ENCODE results near the gene DPF3. TPM values are rescaled to one million over a fixed set of nuclear protein-coding genes. Genes with fewer than 3 reads are reported as not detected.

DPF3 gene
- total and polyA plus RNA-seq, 2 donors from 2014 or later = 2.3 to 2.8 TPM

DNA sequence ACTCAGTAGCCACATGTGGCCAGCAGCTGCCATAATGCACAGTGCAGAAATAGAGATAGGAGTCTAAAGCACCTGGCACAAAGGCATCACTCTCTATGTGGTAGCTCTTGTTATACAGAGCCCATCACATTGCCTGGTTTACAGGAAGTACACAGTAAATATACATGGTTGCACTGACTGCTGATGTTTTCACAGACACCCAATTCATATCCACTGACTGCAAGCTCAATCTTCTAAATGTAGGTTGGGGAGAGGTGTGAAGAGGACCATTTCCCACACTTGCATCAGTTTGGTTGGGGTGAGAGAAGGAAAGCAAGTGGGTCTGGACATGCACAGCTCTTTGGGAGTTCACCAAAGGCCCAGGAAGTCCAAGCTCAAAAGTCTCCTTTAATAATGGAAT, 172.8 kb downstream of the DPF3 start:
- H3K27me3 ChIP-seq (ENCODE audit: control insufficient read depth, insufficient read depth, low read length) = no peaks in the 10 kb centered on the region
- no peaks in the 10 kb centered on the region for H3K9me3 ChIP-seq (ENCODE audit: control insufficient read depth in 2 of 3, insufficient read depth in 1 of 3, low read length in 3 of 3)
- H3K36me3 ChIP-seq (ENCODE audit: control insufficient read depth in 2 of 3, insufficient read depth in 3 of 3, low read length in 3 of 3) = no peaks in the 10 kb centered on the region
- H3K4me1 ChIP-seq (ENCODE audit: control insufficient read depth in 2 of 3, insufficient read depth in 2 of 3, low read depth in 1 of 3, low read length in 3 of 3) = peaks cover 0 to 6% (median 3%) of the 10 kb centered on the region in 3 donors
- TF ChIP-seq CTCF (IDR thresholded peaks at IDR 0.05; ENCODE audit: borderline replicate concordance, extremely low read depth, insufficient read depth) = no peak
- FAIRE-seq = no peak
- no peak overlapping the region for H3K9ac ChIP-seq (ENCODE audit: low read length in 3 of 3)
- intact Hi-C loops (cut with DNase I) = no loop called here
- no peak overlapping the region for H3K27ac ChIP-seq (ENCODE audit: low read depth in 2 of 2, low read length in 2 of 2)
- DNase-seq = no peak
- peak overlapping the region in 1 of 3 donors; percentile 49 for H3K4me3 ChIP-seq (ENCODE audit: low read length in 3 of 3)

- Histone ChIP-seq H3K4me1 (ENCODE audit: control insufficient read depth in 2 of 3, insufficient read depth in 2 of 3, low read depth in 1 of 3, low read length in 3 of 3) (peaks cover 0 to 16% (median 15%) of the 10 kb centered on the region in 3 donors), H3K27me3 (ENCODE audit: control insufficient read depth, insufficient read depth, low read length) (no peaks in the 10 kb centered on the region), H3K4me3 (ENCODE audit: low read length in 3 of 3) (no peak overlapping the region), H3K36me3 (ENCODE audit: control insufficient read depth in 2 of 3, insufficient read depth in 3 of 3, low read length in 3 of 3) (no peaks in the 10 kb centered on the region), H3K9ac (ENCODE audit: low read length in 3 of 3) (no peak overlapping the region), H3K27ac (ENCODE audit: low read depth in 2 of 2, low read length in 2 of 2) (no peak overlapping the region), H3K9me3 (ENCODE audit: control insufficient read depth in 2 of 3, insufficient read depth in 1 of 3, low read length in 3 of 3) (no peaks in the 10 kb centered on the region)
- no peak for DNase-seq
- TF ChIP-seq CTCF (IDR thresholded peaks at IDR 0.05; ENCODE audit: borderline replicate concordance, extremely low read depth, insufficient read depth) = no peak
- FAIRE-seq = no peak
- intact Hi-C loops (cut with DNase I) = no loop called here
These were observed 176.7 kb downstream of the DPF3 start for GRCh38 chr14:72717220-72717619.

- no peak for TF ChIP-seq CTCF (IDR thresholded peaks at IDR 0.05; ENCODE audit: borderline replicate concordance, extremely low read depth, insufficient read depth)
- DNase-seq (no peak), FAIRE-seq (no peak)
- Histone ChIP-seq H3K9me3 (ENCODE audit: control insufficient read depth in 2 of 3, insufficient read depth in 1 of 3, low read length in 3 of 3) (no peaks in the 10 kb centered on the region), H3K27ac (ENCODE audit: low read depth in 2 of 2, low read length in 2 of 2) (peak overlapping the region in 1 of 2 donors; percentile 43), H3K36me3 (ENCODE audit: control insufficient read depth in 2 of 3, insufficient read depth in 3 of 3, low read length in 3 of 3) (no peaks in the 10 kb centered on the region), H3K4me1 (ENCODE audit: control insufficient read depth in 2 of 3, insufficient read depth in 2 of 3, low read depth in 1 of 3, low read length in 3 of 3) (peaks cover 0 to 16% (median 15%) of the 10 kb centered on the region in 3 donors), H3K27me3 (ENCODE audit: control insufficient read depth, insufficient read depth, low read length) (no peaks in the 10 kb centered on the region), H3K9ac (ENCODE audit: low read length in 3 of 3) (no peak overlapping the region), H3K4me3 (ENCODE audit: low read length in 3 of 3) (no peak overlapping the region)
- intact Hi-C loops (cut with DNase I) = no loop called here
These were observed 177.4 kb downstream of the DPF3 start for GRCh38 chr14:72716476-72716875.

DNA sequence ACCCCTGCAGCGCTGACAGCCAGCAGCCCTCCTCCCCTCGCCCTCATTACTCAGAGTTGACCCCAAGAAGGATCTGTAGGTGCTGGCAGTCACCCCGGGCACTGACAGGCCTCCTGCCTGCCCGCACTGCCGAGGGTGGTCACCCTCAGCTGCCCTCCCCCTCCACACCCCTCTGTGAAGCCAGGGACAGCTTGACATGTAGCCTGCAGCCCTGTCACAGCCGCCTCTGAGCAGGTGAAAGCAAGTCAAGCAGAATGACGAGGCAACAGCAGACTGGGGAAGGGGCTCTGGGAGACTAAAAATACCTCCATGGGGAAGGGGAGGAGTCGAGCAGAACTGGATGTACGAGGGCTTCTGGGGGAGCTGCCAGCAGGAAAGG, 178.1 kb downstream of the DPF3 start:
- H3K36me3 ChIP-seq (ENCODE audit: control insufficient read depth in 2 of 3, insufficient read depth in 3 of 3, low read length in 3 of 3) = no peaks in the 10 kb centered on the region
- no peaks in the 10 kb centered on the region for H3K9me3 ChIP-seq (ENCODE audit: control insufficient read depth in 2 of 3, insufficient read depth in 1 of 3, low read length in 3 of 3)
- peaks cover 0 to 16% (median 15%) of the 10 kb centered on the region in 3 donors for H3K4me1 ChIP-seq (ENCODE audit: control insufficient read depth in 2 of 3, insufficient read depth in 2 of 3, low read depth in 1 of 3, low read length in 3 of 3)
- no peak for TF ChIP-seq CTCF (IDR thresholded peaks at IDR 0.05; ENCODE audit: borderline replicate concordance, extremely low read depth, insufficient read depth)
- H3K9ac ChIP-seq (ENCODE audit: low read length in 3 of 3) = no peak overlapping the region
- FAIRE-seq (no peak), DNase-seq (peak; percentile 60 to 81 (median 70))
- no peaks in the 10 kb centered on the region for H3K27me3 ChIP-seq (ENCODE audit: control insufficient read depth, insufficient read depth, low read length)
- H3K4me3 ChIP-seq (ENCODE audit: low read length in 3 of 3) = no peak overlapping the region
- intact Hi-C loops (cut with DNase I) = no loop called here
- H3K27ac ChIP-seq (ENCODE audit: low read depth in 2 of 2, low read length in 2 of 2) = peak overlapping the region in 1 of 2 donors; percentile 43
